ENCODE measurements around the gene VPS26C.
"Not testable (repeated sequence)": the region's sequence is repeated elsewhere in the genome, so short reads cannot be mapped to it uniquely, and the experiment has no call there.

Gene VPS26C

GRCh38 chr21:37227071-37228002 is 39.8 kb downstream of the VPS26C start:
- DNase-seq, result no peak

- no peak for DNase-seq
Measured at GRCh38 chr21:37226041-37226920, 40.9 kb downstream of the VPS26C start.

GRCh38 chr21:37224861-37225839 is 42.0 kb downstream of the VPS26C start:
- DNase-seq, result no peak

GRCh38 chr21:37223804-37224345 is 43.3 kb downstream of the VPS26C start:
- DNase-seq, result no peak

- DNase-seq, result not testable (repeated sequence)
Measured at GRCh38 chr21:37222248-37222647, 44.9 kb downstream of the VPS26C start.

GRCh38 chr21:37220981-37221664 is 46.0 kb downstream of the VPS26C start:
- peak; percentile 65 for DNase-seq

- no peak for DNase-seq
Measured at GRCh38 chr21:37220433-37220980, 46.6 kb downstream of the VPS26C start.

- no peak for DNase-seq
Measured at GRCh38 chr21:37219761-37220432, 47.2 kb downstream of the VPS26C start.

GRCh38 chr21:37214952-37215351 is 52.2 kb downstream of the VPS26C start:
- DNase-seq, result no peak

GRCh38 chr21:37210799-37211198 is 56.3 kb downstream of the VPS26C start:
- DNase-seq, result no peak

- DNase-seq, result no peak
Measured at GRCh38 chr21:37210130-37210529, 57.0 kb downstream of the VPS26C start.

- DNase-seq, result no peak
Measured at GRCh38 chr21:37208741-37209225, 58.4 kb downstream of the VPS26C start.

GRCh38 chr21:37208056-37208721 is 58.9 kb downstream of the VPS26C start:
- DNase-seq, result no peak

- no peak for DNase-seq
Measured at GRCh38 chr21:37207441-37208009, 59.6 kb downstream of the VPS26C start.

- DNase-seq, result no peak
Measured at GRCh38 chr21:37206496-37206895, 60.6 kb downstream of the VPS26C start.

- DNase-seq, result no peak
Measured at GRCh38 chr21:37204580-37204979, 62.6 kb downstream of the VPS26C start.

GRCh38 chr21:37202221-37203110 is 64.7 kb downstream of the VPS26C start:
- no peak for DNase-seq

Data from amniotic stem cell (primary cell).